ENCODE data around the gene TMBIM1.

Gene TMBIM1

DNA sequence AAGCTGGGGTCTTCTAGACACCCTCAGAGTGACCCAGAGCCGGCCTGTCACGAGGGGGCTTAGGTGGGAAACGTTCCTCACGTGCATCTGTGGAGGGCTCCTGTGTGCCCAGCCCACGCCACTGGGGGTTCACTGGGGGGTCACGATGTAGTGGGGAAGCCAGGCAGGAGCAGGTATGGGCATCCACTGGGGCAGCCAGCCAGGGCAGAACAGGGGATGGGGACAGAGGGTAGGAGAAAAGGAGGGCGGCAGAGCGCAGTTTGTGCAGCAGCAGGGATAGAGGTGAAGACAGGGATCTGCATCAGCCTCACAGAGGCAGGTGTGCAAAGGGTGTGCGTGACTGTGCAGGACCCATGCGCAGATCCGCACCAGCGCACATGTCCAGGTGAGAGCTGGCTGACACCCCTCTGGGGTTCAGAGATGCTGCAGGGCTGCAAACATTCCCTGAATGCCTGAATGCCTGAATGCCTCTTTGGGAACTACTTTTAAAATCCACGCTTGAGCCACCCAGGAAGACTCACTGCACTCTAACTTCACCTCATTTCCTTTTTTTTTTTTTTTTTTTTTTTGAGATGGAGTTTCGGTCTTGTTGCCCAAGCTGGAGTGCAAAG is 11.9 kb downstream of the TMBIM1 start:
- no peak for TF ChIP-seq CTCF (IDR thresholded peaks at IDR 0.05)
- no peak for TF ChIP-seq ZFX (IDR thresholded peaks at IDR 0.05; ENCODE audit: borderline replicate concordance)

GRCh38 chr2:218278531-218279360 is 13.6 kb downstream of the TMBIM1 start:
- no peak for TF ChIP-seq ZFX (IDR thresholded peaks at IDR 0.05; ENCODE audit: borderline replicate concordance)
- no peak for TF ChIP-seq CTCF (IDR thresholded peaks at IDR 0.05)
- 0 out of 2 replicates have a peak overlapping the region, but pooled peaks have one; percentile 4 for H3K27ac ChIP-seq

More for the DNA sequence above, 11.9 kb downstream of the TMBIM1 start:
- no peak overlapping the region for H3K27ac ChIP-seq

DNA sequence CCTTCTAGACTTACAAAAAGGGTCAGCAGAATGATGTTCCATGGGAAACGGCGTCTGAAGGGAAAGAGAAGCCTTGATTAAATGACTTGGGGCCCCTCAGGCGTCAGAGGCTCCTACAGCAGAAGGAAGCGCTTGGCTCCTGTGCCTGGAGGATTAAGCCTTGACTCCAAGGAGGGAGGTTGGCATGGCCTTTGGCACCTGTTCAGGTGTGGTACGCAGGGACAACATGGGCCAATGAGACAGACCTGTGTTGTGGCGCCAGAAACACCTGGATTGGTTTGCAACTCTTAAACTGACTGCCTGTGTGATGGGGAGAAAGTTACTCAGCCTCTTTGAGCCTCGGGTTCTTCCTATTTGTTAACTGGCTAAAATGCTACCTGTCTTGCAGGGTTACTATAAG is 14.4 kb downstream of the TMBIM1 start:
- no peak for TF ChIP-seq ZFX (IDR thresholded peaks at IDR 0.05; ENCODE audit: borderline replicate concordance)
- TF ChIP-seq CTCF (IDR thresholded peaks at IDR 0.05): no peak
- H3K27ac ChIP-seq: 0 out of 2 replicates have a peak overlapping the region, but pooled peaks have one; percentile 4

DNA sequence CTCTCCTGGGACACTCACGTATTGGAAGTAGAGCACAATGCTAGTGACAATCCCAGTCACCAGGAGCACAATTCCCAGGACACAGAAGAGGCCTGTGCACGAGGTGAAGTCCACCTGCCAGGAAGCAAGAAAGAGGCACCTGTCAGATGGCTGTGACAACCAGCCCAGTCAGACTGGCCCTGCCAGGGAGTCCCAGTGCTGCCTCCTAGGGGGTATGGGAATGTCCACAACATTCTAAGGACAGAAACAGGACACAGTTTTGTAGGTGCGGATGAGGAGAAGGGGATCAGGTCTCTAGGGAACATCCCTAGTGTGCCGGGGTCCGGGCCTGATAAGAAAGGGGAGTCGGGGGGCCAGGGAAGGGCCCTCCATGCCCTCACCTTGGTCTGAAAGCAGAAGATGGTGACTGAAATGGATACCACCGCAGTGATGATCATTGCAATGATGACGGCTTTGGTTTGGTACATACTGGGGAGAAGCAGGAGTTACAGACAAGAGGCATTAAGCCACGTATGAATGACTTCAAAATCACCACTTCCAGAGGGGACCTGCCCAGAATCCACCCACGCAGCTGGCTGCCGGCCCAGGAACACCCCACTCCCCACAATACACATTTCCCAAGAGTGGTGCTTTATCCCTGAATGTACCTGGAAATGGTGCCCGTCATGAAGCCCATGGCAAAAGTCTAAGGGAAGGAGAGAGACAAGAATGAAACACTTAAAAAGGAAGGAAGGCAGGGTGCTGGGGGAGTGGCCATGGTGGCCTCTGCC is 15.1 kb downstream of the TMBIM1 start:
- TF ChIP-seq CTCF (IDR thresholded peaks at IDR 0.05): peak; percentile 25; the same call in 1 of the 2 replicates
- no peak for TF ChIP-seq ZFX (IDR thresholded peaks at IDR 0.05; ENCODE audit: borderline replicate concordance)
- 0 out of 2 replicates have a peak overlapping the region, but pooled peaks have one; percentile 22 for H3K27ac ChIP-seq

DNA sequence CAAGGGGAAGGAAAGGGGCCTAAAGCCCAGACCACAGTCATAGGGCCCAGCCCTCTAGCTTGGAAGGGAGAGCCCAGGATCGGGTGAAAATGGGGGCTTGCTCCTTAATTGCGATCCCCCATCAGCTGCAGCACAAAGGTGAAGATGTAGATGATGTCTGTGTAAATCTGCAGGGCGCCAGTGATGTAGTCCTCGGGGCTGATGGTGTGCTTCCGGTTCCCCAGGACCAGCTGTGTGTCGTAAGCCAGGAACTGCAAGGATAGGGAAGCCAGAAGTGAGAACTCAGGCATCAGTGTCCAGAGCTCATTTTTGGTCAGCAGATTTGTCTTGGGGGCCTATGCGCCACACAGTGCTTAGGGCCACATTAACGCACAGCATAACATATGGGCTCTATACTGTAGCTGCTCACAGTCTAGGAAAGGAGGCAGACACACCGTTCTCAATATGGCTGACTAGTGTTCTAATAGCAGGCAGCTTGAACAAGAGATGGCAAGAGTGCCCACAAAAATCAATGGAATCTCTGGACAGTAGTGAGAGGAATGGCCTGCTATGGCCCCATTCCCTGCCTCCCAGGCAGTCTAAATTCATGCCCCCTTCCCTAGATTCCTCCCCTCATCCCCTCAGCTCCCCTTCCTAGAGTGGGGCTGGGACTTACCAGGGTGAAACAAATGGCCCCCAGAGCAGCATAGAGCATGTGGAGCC is 16.8 kb downstream of the TMBIM1 start:
- peak overlapping the region; percentile 77; the same call in 1 of the 2 replicates for H3K27ac ChIP-seq

More for the DNA sequence above, 16.8 kb downstream of the TMBIM1 start:
- no peak for TF ChIP-seq CTCF (IDR thresholded peaks at IDR 0.05)
- TF ChIP-seq ZFX (IDR thresholded peaks at IDR 0.05; ENCODE audit: borderline replicate concordance): no peak

All from 22Rv1 (cell line).